K562 (cell line): ENCODE results near the gene PFKL. TPM values are rescaled to one million over a fixed set of nuclear protein-coding genes. Genes with fewer than 3 reads are reported as not detected.

Experiments
- ASH1L ChIP-seq: fragments of 450-650 bp; IDR thresholded peaks from 2 replicates; pipeline ENCODE4 v1.6.1; 2018; ENCODE audit warnings: borderline replicate concordance, mild to moderate bottlenecking, low read depth; ENCODE audit not compliant: partially characterized antibody
- BDP1 ChIP-seq: IDR thresholded peaks from 3 replicates; pipeline ENCODE4 v1.6.1; 2011; ENCODE audit not compliant: insufficient read length, insufficient read depth
- CC2D1A ChIP-seq: fragments of 450-650 bp; IDR thresholded peaks from 2 replicates; pipeline ENCODE4 v1.6.1; 2017; ENCODE audit warnings: mild to moderate bottlenecking
- CCNT2 ChIP-seq: IDR thresholded peaks from 2 replicates; pipeline ENCODE4 v1.6.1; 2011; ENCODE audit warnings: borderline replicate concordance, low read depth, mild to moderate bottlenecking, moderate library complexity, mixed read lengths, low read length; ENCODE audit not compliant: insufficient read length; ENCODE audit errors: extremely low read depth
- ETV6 ChIP-seq, 3 experiments: fragments of 150-350 bp in 1 of 3; sonication (generic) in 1 of 3; formaldehyde crosslinking in 1 of 3; IDR thresholded peaks; 2 replicates each; pipeline versions ENCODE4 v1.6.1 to v1.8.0; 2014 to 2022; ENCODE audit warnings: borderline replicate concordance in 2 of 3, low read depth in 2 of 3, antibody characterized with exemption in 1 of 3, low read length in 1 of 3, mild to moderate bottlenecking in 1 of 3, missing genetic modification reagents in 1 of 3
- FOXK1 ChIP-seq: sonication (generic); formaldehyde crosslinking; IDR thresholded peaks from 2 replicates; pipeline ENCODE4 v1.8.0; 2022; ENCODE audit warnings: missing genetic modification reagents, mild to moderate bottlenecking, borderline replicate concordance
- GTF2F1 ChIP-seq: IDR thresholded peaks from 2 replicates; pipeline ENCODE4 v1.6.1; 2011; ENCODE audit warnings: low read depth, low read length, improper control_type of control experiment
- HDAC2 ChIP-seq: fragments of 450-650 bp; IDR thresholded peaks from 2 replicates; pipeline ENCODE4 v1.6.1; 2016; ENCODE audit warnings: mild to moderate bottlenecking
- KAT2B ChIP-seq: IDR thresholded peaks from one replicate; pipeline ENCODE4 v1.6.1; 2012; ENCODE audit warnings: low read depth, mild to moderate bottlenecking, control low read depth, inconsistent platforms, low read length, moderate library complexity
- KDM5B ChIP-seq: fragments of 200-600 bp; sonication (generic); IDR thresholded peaks from 2 replicates; pipeline ENCODE4 v1.6.1; 2012; ENCODE audit warnings: low read depth, mild to moderate bottlenecking, moderate library complexity, low read length, control low read depth, inconsistent platforms; ENCODE audit not compliant: insufficient replicate concordance
- MXI1 ChIP-seq: IDR thresholded peaks from 2 replicates; pipeline ENCODE4 v1.6.1; 2011; ENCODE audit warnings: low read depth, mild to moderate bottlenecking, improper control_type of control experiment, low read length
- NFYB ChIP-seq: IDR thresholded peaks from 2 replicates; pipeline ENCODE4 v1.6.1; 2011; ENCODE audit warnings: mild to moderate bottlenecking, moderate library complexity; ENCODE audit not compliant: insufficient read length; ENCODE audit errors: extremely low read depth
- RAD21 ChIP-seq, 2 experiments: fragments of 250-450 bp in 1 of 2; fragments of 450-650 bp in 1 of 2; sonication (Bioruptor Pico) in 1 of 2; formaldehyde crosslinking in 1 of 2; IDR thresholded peaks in 1 of 2; conservative IDR thresholded peaks in 1 of 2; 2 replicates each; pipeline versions ENCODE4 v1.4.0 to v1.8.0; 2020 to 2022; ENCODE audit warnings: mild to moderate bottlenecking in 2 of 2, moderate library complexity in 1 of 2
- SRSF7 ChIP-seq: fragments of 200-400 bp; formaldehyde crosslinking; optimal IDR thresholded peaks from 2 replicates; pipeline ENCODE3; 2017; ENCODE audit warnings: mild to moderate bottlenecking, low read depth, low read length
- TCF15 ChIP-seq: fragments of 250-450 bp; sonication (Bioruptor Pico); IDR thresholded peaks from 2 replicates; pipeline ENCODE4 v1.8.0; 2022; ENCODE audit warnings: moderate library complexity, mild to moderate bottlenecking, inconsistent platforms
- TSC22D4 ChIP-seq: fragments of 450-650 bp; IDR thresholded peaks from 2 replicates; pipeline ENCODE4 v1.6.1; 2016; ENCODE audit warnings: missing genetic modification characterization, missing biosample characterization, control low read depth
- ZBTB8A ChIP-seq: fragments of 450-650 bp; IDR thresholded peaks from 2 replicates; pipeline ENCODE4 v1.6.1; 2018; ENCODE audit warnings: mild to moderate bottlenecking, moderate library complexity; ENCODE audit not compliant: partially characterized antibody
- ZNF592 ChIP-seq: fragments of 450-650 bp; IDR thresholded peaks from 2 replicates; pipeline ENCODE4 v1.6.1; 2017; ENCODE audit warnings: antibody characterized with exemption, mild to moderate bottlenecking
- ZNF644 ChIP-seq: fragments of 200-800 bp; sonication (Bioruptor generic); IDR thresholded peaks from 2 replicates; pipeline ENCODE4 v1.6.1; 2016; ENCODE audit warnings: low read depth, missing genetic modification characterization, missing compliant biosample characterization
- polyA plus RNA-seq, 8 experiments: library from polyadenylated mRNA; depleted of rRNA in 4 of 8; stranded (reverse) in 5 of 8; unstranded in 3 of 8; fragments of >200 nt; fragmentation: Nextera tagmentation in 2 of 8; fragmentation: Illumina TruSeq in 1 of 8; extraction: Ambion mirVana in 2 of 8; extraction: Trizol in 1 of 8; gene quantifications; 2 replicates each; pipeline versions ENCODE4 v1.2.1 to v1.2.3, GENCODE V29; 2011 to 2014; ENCODE audit warnings: inconsistent platforms in 1 of 8, missing spikeins in 1 of 8
- total RNA-seq, 7 experiments: library from RNA; depleted of rRNA in 6 of 7; stranded (reverse); fragments of >200 nt in 6 of 7; fragmentation: Illumina TruSeq in 2 of 7; extraction: Trizol in 2 of 7; gene quantifications; 2 replicates each; pipeline versions ENCODE4 v1.2.1 to v1.2.3, GENCODE V29; 2011 to 2021; ENCODE audit warnings: low replicate concordance in 1 of 7
- TF ChIP-seq, protein P1 (sequence below): sonication (generic); formaldehyde crosslinking; IDR thresholded peaks from 2 replicates; pipeline ENCODE4 v1.8.1; 2023; ENCODE audit warnings: mild to moderate bottlenecking, missing genetic modification reagents

PFKL gene
- total and polyA plus RNA-seq, 9 of the 15 experiments (the other 6 are each of a cell fraction or from before 2014, with no cell fraction given) = 1.1 to 124 (median 45.6) TPM

- TF ChIP-seq TCF15 (CRISPR knock-in tag) (0 out of 2 replicates have a peak, but pooled peaks have one; percentile 44), ZNF644 (tag) (no peak), RAD21 (CRISPR knock-in tag; conservative IDR thresholded peaks at IDR 0.05 in 1 of 2, IDR thresholded peaks at IDR 0.05 in 1 of 2) (0 out of 4 replicates have a peak, but pooled peaks of 1 of the 2 experiments have one; percentile 11), CC2D1A (no peak), ETV6 (IDR thresholded peaks at IDR 0.05; ENCODE audit: borderline replicate concordance in 1 of 2, low read depth in 2 of 2, low read length in 1 of 2) (no peak), ETV6 (CRISPR knock-in tag; IDR thresholded peaks at IDR 0.05; ENCODE audit: borderline replicate concordance) (peak; percentile 85; the same call in 1 of the 2 replicates), CCNT2 (peak; percentile 81), FOXK1 (CRISPR knock-in tag) (peak; percentile 61; the same call in 1 of the 2 replicates), SRSF7 (no peak), ASH1L (no peak), HDAC2 (peak; percentile 84), KAT2B (no peak), KDM5B (peak; percentile 64), ZNF592 (0 out of 2 replicates have a peak, but pooled peaks have one; percentile 21), NFYB (no peak), GTF2F1 (no peak), MXI1 (peak; percentile 83; the same call in 1 of the 2 replicates), ZBTB8A (no peak), TSC22D4 (tag) (no peak), BDP1 (no peak)
- TF ChIP-seq, protein P1, sequence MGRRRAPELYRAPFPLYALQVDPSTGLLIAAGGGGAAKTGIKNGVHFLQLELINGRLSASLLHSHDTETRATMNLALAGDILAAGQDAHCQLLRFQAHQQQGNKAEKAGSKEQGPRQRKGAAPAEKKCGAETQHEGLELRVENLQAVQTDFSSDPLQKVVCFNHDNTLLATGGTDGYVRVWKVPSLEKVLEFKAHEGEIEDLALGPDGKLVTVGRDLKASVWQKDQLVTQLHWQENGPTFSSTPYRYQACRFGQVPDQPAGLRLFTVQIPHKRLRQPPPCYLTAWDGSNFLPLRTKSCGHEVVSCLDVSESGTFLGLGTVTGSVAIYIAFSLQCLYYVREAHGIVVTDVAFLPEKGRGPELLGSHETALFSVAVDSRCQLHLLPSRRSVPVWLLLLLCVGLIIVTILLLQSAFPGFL (CRISPR knock-in tag) = 0 out of 2 replicates have a peak, but pooled peaks have one; percentile 14
These were observed 39.4 kb downstream of the PFKL start, which contains the start of gene CFAP410 (continued) for GRCh38 chr21:44338971-44339910.
